B cell (primary cell): Measurements from ENCODE around the gene MFGE8. TPM values are rescaled to one million over a fixed set of nuclear protein-coding genes. Genes with fewer than 3 reads are reported as not detected.

ENCODE experiments used
- ATAC-seq: fragments of 200-7000 bp; cut with Tn5 transposase; one replicate; pipeline ENCODE4 v1.10.0; 2021; ENCODE audit warnings: low read depth, mild to moderate bottlenecking, moderate number of reproducible peaks, moderate library complexity
- CTCF ChIA-PET: fragments of 350-600 bp; sonication (Branson Sonifier 250); formaldehyde crosslinking; loops from one replicate; lab custom pipeline; 2021; ENCODE audit warnings: antibody characterized with exemption, inconsistent platforms; lab: Charles Lee
- POLR2A ChIA-PET: fragments of 350-600 bp; sonication (Branson Sonifier 250); formaldehyde crosslinking; loops from one replicate; lab custom pipeline; 2021; ENCODE audit warnings: antibody characterized with exemption; lab: Charles Lee
- DNase-seq: peaks from one replicate; pipeline ENCODE4 v3.0.0; 2013
- H2AFZ ChIP-seq: 2 replicates; pipeline ENCODE4 v1.6.1; 2012; ENCODE audit warnings: mild to moderate bottlenecking, low read depth, low read length; ENCODE audit not compliant: insufficient read depth, poor library complexity, severe bottlenecking
- H3K27ac ChIP-seq, 2 donors: 1 replicate in 1 of 2; 2 replicates in 1 of 2; pipeline ENCODE4 v1.5.1; 2012 to 2013; ENCODE audit warnings: low read length in 2 of 2, mild to moderate bottlenecking in 2 of 2, moderate library complexity in 1 of 2
- H3K27me3 ChIP-seq, 4 experiments: fragments of 200-600 bp in 1 of 4; sonication (generic) in 1 of 4; replicated peaks in 1 of 4; 1 replicate in 2 of 4; 2 replicates in 2 of 4; pipeline versions ENCODE4 v1.6.1 to v1.7.0; 2013 to 2016; ENCODE audit warnings: low read length in 3 of 4, mild to moderate bottlenecking in 2 of 4, mixed read lengths in 1 of 4, moderate library complexity in 1 of 4; ENCODE audit not compliant: insufficient read depth in 4 of 4, control insufficient read depth in 3 of 4; ENCODE audit errors: control extremely low read depth in 1 of 4
- H3K36me3 ChIP-seq, 2 experiments: replicated peaks in 1 of 2; 1 replicate in 1 of 2; 2 replicates in 1 of 2; pipeline versions ENCODE4 v1.6.1 to v1.7.1; 2013; ENCODE audit warnings: low read length in 1 of 2; ENCODE audit not compliant: insufficient read depth in 2 of 2, control insufficient read depth in 1 of 2; ENCODE audit errors: control extremely low read depth in 1 of 2, extremely low read depth in 1 of 2
- H3K4me1 ChIP-seq, 2 donors: fragments of 200-600 bp in 1 of 2; sonication (generic) in 1 of 2; 1 replicate in 1 of 2; 2 replicates in 1 of 2; pipeline versions ENCODE4 v1.5.1 to v1.6.1; 2013 to 2017; ENCODE audit warnings: low read length in 2 of 2; ENCODE audit not compliant: control insufficient read depth in 2 of 2, insufficient read depth in 2 of 2
- H3K4me2 ChIP-seq: replicated peaks from 2 replicates; pipeline ENCODE3; 2012; ENCODE audit warnings: mild to moderate bottlenecking, low read depth, low read length; ENCODE audit not compliant: poor library complexity, severe bottlenecking
- H3K4me3 ChIP-seq, 5 experiments: fragments of 200-600 bp in 1 of 5; sonication (generic) in 1 of 5; 1 replicate in 3 of 5; 2 replicates in 2 of 5; pipeline versions ENCODE4 v1.5.1 to v1.7.0; 2011 to 2016; ENCODE audit warnings: low read length in 4 of 5, mild to moderate bottlenecking in 4 of 5, low read depth in 2 of 5, control low read depth in 1 of 5, moderate library complexity in 1 of 5; ENCODE audit not compliant: insufficient read depth in 1 of 5; ENCODE audit errors: control extremely low read depth in 1 of 5, extremely low read depth in 1 of 5
- H3K79me2 ChIP-seq: fragments of 200-600 bp; sonication (generic); one replicate; pipeline ENCODE4 v1.6.0; 2016; ENCODE audit warnings: low read length; ENCODE audit not compliant: control insufficient read depth, insufficient read depth
- H3K9ac ChIP-seq: fragments of 200-600 bp; sonication (generic); 2 replicates; pipeline ENCODE4 v1.6.1; 2017; ENCODE audit warnings: mild to moderate bottlenecking, low read length, moderate library complexity
- H3K9me3 ChIP-seq, 3 donors: one replicate each; pipeline versions ENCODE4 v1.6.1 to v1.7.1; 2013; ENCODE audit warnings: low read length in 2 of 3; ENCODE audit not compliant: control insufficient read depth in 2 of 3, insufficient read depth in 1 of 3; ENCODE audit errors: control extremely low read depth in 1 of 3
- H4K20me1 ChIP-seq: 2 replicates; pipeline ENCODE4 v1.6.0; 2012; ENCODE audit warnings: mild to moderate bottlenecking, low read length; ENCODE audit not compliant: insufficient read depth, control insufficient read depth, poor library complexity, severe bottlenecking
- H3K27ac Mint-ChIP-seq: one replicate; pipeline ENCODE4 v1.8.0; 2021; ENCODE audit warnings: mixed read lengths
- H3K27me3 Mint-ChIP-seq: one replicate; pipeline ENCODE4 v1.8.0; 2021; ENCODE audit warnings: mixed read lengths
- H3K4me1 Mint-ChIP-seq: one replicate; pipeline ENCODE4 v1.8.0; 2021; ENCODE audit warnings: mixed read lengths
- H3K4me3 Mint-ChIP-seq: one replicate; pipeline ENCODE4 v1.8.0; 2021; ENCODE audit warnings: mixed read lengths
- H3K9me3 Mint-ChIP-seq: one replicate; pipeline ENCODE4 v1.8.0; 2022; ENCODE audit warnings: mixed read lengths; ENCODE audit not compliant: insufficient read depth
- EZH2 ChIP-seq: IDR thresholded peaks from 2 replicates; pipeline ENCODE4 v1.6.1; 2012; ENCODE audit warnings: borderline replicate concordance, low read depth, mild to moderate bottlenecking, moderate library complexity, low read length; ENCODE audit not compliant: insufficient read depth, poor library complexity, severe bottlenecking
- WGBS: methylation state at CpG from one replicate; pipeline ENCODE4 v1.1.5; 2013; ENCODE audit warnings: missing lambda C conversion rate; ENCODE audit not compliant: insufficient coverage; 5-methylcytosine and 5-hydroxymethylcytosine counted together
- intact Hi-C: fragments of 100-400 bp; cut with micrococcal nuclease; formaldehyde crosslinking; loops from one replicate; pipeline ENCODE4 v1.10.0; 2022
- polyA plus RNA-seq: library from polyadenylated mRNA; depleted of rRNA; stranded (reverse); fragments of >200 nt; gene quantifications from 2 replicates; pipeline ENCODE4 v1.2.3, GENCODE V29; 2012
- total RNA-seq, 2 donors: library from RNA; stranded (reverse); fragments of 120-200 nt in 1 of 2; gene quantifications; 1 replicate in 1 of 2; 2 replicates in 1 of 2; pipeline versions ENCODE4 v1.2.3 to v1.2.4, GENCODE V29; 2013 to 2022
- TF ChIP-seq, protein P1 (sequence below): fragments of 200-600 bp; IDR thresholded peaks from one replicate; pipeline ENCODE4 v1.8.0; 2022; ENCODE audit warnings: antibody characterized with exemption, mild to moderate bottlenecking

Gene MFGE8
- total and polyA plus RNA-seq, 2 donors (not counting 1 experiment from before 2014, with no cell fraction given), result 18.9 to 28.8 TPM

DNA sequence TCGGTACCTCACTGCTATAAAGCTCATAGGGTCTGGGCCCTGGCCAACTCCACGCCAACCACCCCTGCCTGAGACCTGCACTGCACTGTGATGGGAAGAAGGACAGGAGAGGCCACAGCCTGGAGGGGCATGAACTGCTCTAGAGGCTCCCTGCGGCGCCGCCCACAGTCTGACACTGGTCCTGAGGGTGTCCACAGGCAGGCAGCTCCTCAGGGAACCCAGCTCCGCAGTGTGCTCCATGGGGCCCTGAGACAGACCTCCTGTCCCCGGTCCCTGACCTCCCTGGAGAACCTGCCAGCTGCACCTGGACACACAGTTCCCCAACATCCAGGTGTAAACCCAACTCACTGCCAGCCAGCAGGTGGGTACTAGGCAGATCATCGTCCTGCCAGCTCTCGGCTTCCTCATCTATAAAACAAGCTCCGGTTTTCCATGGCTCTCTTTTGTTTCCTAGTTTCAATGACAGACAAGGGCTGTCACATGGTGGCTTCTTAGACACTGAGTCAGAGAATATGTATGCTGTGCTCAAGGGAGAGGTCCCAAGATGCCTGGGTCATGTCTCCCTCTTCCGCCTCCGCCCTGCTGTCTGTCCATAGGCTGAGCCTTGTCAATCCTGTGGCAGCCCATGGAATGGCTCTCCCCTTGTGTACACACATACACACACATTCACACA, 12.7 kb downstream of the MFGE8 start:
- no peak overlapping the region for H3K27ac Mint-ChIP-seq
- H3K36me3 ChIP-seq, result no peaks in the 10 kb centered on the region

DNA sequence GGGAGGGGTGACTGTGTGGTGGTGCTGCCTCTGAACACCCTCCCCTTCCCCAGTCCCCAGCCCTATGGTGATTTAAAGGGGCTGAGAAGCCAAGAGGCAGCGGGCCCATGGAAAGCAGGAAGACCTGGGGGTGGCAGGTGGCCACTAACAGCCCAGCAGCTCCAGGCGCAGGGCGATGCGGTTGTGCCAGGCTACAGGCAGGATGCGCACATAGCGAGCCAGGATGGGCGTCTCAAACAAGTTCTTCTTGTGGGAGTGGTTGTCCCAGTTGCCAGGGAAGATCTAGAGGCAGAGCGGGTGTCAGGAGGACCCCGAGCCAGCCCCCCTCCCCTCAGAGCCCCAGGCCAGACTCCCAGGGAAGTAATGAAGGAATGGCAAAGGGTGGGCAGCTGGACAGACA, 13.9 kb downstream of the MFGE8 start:
- intact Hi-C loops, result loop anchor here (5.0 kb wide), 1 partner anchor 352 kb away; the partner anchor contains the start of gene DET1
- H3K27ac Mint-ChIP-seq, result no peak overlapping the region
- Histone ChIP-seq H3K36me3 (no peaks in the 10 kb centered on the region), H3K9me3 (no peaks in the 10 kb centered on the region), H3K27ac (no peak overlapping the region), H2AFZ (no peak overlapping the region), H3K79me2 (no peaks in the 10 kb centered on the region), H3K9ac (no peak overlapping the region), H3K4me1 (peaks cover 8 to 19% of the 10 kb centered on the region in 2 donors), H3K27me3 (peaks cover 0 to 10% (median 0%) of the 10 kb centered on the region in 4 experiments), H3K4me3 (no peak overlapping the region), H4K20me1 (no peaks in the 10 kb centered on the region), H3K4me2 (no peak overlapping the region)
- 99% methylated on average over 7 of the region's 9 CpGs for WGBS
- TF ChIP-seq EZH2, result no peak
- TF ChIP-seq, protein P1, sequence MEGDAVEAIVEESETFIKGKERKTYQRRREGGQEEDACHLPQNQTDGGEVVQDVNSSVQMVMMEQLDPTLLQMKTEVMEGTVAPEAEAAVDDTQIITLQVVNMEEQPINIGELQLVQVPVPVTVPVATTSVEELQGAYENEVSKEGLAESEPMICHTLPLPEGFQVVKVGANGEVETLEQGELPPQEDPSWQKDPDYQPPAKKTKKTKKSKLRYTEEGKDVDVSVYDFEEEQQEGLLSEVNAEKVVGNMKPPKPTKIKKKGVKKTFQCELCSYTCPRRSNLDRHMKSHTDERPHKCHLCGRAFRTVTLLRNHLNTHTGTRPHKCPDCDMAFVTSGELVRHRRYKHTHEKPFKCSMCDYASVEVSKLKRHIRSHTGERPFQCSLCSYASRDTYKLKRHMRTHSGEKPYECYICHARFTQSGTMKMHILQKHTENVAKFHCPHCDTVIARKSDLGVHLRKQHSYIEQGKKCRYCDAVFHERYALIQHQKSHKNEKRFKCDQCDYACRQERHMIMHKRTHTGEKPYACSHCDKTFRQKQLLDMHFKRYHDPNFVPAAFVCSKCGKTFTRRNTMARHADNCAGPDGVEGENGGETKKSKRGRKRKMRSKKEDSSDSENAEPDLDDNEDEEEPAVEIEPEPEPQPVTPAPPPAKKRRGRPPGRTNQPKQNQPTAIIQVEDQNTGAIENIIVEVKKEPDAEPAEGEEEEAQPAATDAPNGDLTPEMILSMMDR, result no peak
- peaks cover 4% of the 10 kb centered on the region for H3K27me3 Mint-ChIP-seq
- H3K9me3 Mint-ChIP-seq, result no peaks in the 10 kb centered on the region
- ChIA-PET CTCF (no interaction called here), POLR2A (no interaction called here)
- no peak for ATAC-seq
- no peak overlapping the region for H3K4me3 Mint-ChIP-seq
- no peak for DNase-seq
- H3K4me1 Mint-ChIP-seq, result peaks cover 10% of the 10 kb centered on the region

More for the DNA sequence above, 12.7 kb downstream of the MFGE8 start:
- Mint-ChIP-seq H3K27me3 (peaks cover 3% of the 10 kb centered on the region), H3K4me1 (peaks cover 15% of the 10 kb centered on the region), H3K4me3 (no peak overlapping the region), H3K9me3 (no peaks in the 10 kb centered on the region)
- Histone ChIP-seq H3K79me2 (no peaks in the 10 kb centered on the region), H3K4me3 (no peak overlapping the region), H4K20me1 (no peaks in the 10 kb centered on the region), H3K9me3 (no peaks in the 10 kb centered on the region), H3K9ac (no peak overlapping the region), H3K4me2 (no peak overlapping the region), H3K4me1 (peaks cover 6 to 15% of the 10 kb centered on the region in 2 donors), H2AFZ (no peak overlapping the region), H3K27me3 (peaks cover 0 to 5% (median 0%) of the 10 kb centered on the region in 4 experiments), H3K27ac (no peak overlapping the region)
- WGBS, result 94% methylated on average over 12 of the region's 12 CpGs
- intact Hi-C loops, result no loop called here
- DNase-seq (no peak), ATAC-seq (no peak)
- TF ChIP-seq, protein P1, result no peak
- TF ChIP-seq EZH2, result no peak
- ChIA-PET POLR2A (no interaction called here), CTCF (interaction anchor here (1.2 kb wide), 2 partner anchors 276 to 278 kb away, joined by 4 read pairs; no protein-coding TSS in a partner anchor)
